ENCODE data around the gene DERA.
"Not testable (repeated sequence)": the region's sequence is repeated elsewhere in the genome, so short reads cannot be mapped to it uniquely, and the experiment has no call there.

DERA gene

DNA sequence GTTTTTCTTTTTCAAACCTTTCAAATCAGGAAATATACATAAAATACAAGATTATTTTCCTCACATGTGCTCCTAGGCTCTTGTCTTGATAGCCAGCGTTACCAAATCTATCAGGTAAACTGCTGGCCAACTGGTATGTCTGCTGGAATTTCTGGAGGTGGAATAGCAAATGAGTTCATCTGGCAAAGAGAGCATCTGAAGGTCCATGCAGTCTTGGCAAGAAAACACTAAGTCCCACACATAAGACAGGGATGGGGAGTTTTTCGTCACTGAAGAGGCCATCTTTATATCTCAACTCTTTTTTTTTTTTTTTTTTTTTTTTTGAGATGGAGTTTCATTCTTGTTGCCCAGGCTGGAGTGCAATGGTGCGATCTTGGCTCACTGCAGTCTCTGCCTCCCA is 60.1 kb downstream of the DERA start:
- DNase-seq, result no peak

DNA sequence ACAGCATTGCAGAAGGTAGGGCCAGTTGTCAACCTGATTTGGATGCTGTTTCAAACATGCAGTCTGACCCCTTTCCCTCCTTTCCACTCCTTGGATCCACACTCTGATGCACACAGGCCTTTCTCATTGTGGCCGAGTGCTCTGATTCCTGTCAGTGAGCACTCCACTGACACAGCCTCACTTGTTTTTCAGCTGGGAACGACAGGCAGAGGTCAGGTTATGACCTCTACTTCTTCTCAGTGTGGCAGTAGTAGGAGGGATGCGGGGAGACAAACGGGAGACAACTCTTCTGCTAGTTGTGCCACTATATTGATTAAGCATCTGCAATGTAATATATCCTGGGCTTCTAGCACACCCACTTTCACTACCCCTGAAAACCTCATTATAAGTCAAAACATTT is 61.8 kb downstream of the DERA start:
- DNase-seq, result no peak

DNA sequence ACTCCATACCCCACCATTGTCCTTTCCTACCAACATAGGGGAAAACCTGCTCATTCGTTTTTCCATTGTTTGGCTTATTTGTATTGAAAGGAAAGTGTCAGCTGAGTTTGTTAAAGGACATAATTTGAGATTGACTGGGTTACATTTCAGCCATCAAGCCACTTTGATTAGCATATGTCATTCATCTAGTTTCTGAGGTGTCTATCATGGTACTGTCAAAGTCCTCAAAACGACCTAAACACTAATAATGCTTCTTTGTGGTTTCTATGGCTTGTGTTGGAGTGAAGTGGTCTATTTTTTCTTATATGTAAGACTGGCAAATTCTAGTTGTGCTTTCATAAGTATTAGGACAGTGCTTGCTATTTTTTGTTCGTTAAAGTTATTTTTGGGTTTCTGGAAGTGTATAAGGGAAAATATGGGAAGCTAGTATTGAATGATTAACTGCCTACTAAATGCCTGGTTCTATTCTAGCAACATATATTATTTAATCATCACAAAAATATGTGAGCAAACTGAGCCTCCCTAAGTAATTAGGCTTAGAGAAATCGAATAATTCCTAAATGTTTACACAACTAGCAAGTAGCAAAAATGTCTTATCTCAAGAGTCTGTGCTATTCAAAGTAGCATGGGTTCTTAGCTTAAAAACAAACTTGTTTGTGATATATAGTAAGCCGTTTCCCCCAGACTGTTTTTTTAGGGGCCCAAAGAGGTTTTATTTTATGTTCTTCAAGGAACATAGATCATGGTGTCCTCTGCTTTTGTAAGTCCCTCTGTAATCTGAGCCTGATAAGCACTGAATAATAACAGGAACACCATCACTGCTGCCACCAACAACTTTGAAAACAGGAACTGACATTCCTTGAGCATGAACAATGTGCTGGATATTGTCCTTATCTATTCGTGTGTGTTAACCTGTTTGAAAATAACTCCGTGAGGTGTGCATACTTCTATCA is 67.1 kb downstream of the DERA start:
- DNase-seq, result no peak

DNA sequence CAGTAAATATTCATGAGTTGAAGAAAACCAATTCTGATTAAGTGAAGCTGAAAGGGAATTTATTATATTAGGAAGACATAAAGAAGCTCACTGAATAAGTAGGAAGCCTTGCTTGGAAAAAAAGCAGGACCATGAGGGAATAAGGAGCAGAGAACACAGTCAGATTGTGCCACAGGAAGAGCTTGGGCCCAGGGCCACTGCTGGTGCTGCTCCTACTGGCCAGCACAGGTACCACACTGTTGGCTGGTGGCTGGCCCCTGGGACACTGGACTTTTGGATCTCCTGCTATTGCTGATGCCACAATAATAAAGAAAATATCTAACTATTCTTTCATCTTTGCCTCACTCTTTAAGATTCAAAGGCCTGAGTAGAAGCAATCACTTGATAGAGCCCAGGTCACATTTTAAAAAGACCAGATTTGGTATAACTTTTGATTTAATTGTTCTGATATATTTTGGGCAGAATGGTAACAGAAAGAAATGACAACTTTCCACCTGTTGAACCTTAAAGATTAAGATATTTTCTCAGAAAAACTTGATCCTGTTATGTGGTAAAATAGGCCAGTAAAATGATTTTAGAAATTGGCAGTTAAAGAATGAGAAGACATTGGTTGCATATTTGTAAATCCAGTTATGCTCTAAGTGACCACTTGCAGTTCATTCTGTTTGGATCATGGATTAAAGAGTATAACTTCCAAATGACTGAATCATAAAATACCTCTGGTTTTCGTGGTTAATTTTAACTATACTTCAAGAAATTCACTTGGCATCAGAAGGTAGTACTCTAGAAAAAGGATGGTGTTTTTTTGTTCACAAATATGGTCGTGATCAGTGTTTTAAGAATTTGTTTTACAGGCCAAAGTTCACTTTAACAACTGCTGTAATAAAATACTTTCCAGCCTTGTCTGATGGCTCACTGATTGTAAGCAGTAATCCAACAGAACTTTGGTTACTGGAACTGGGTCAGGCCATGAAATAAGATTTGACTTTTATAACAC is 68.3 kb downstream of the DERA start:
- no peak for DNase-seq

DNA sequence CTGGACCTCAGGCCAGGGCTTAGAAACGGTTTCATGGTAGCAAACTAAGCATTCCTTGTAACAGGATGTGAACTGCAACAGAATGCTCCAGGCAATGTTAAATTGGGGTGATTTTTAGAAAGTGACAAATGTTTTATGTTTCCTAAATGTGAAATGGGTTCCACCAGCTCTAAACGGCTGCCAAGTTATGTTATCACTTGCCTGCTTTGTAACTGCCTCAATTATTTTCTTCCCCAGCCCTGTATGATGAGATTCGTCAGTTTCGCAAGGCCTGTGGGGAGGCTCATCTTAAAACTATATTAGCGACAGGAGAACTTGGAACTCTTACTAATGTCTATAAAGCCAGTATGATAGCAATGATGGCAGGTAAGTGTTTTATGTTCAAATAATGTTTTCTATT is 70.9 kb downstream of the DERA start:
- no peak for DNase-seq

DNA sequence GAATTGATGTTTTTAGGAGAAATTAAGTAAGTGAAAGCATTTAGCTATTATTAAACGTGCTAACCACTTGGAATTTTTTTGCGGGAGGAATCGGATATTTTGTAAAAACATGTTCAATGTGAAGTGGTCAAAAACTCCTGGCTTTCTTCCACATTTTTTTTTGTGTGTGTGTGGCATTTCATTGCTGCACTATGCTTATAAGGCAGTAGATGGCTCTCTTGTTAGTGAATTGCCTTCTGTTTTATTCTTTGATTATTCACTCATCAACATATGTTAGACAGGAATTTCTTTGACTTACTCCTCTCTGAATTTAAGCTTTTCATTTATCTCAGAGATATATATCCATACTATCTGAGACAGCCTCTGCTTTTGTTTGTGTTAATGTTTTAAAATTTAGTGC is 71.3 kb downstream of the DERA start:
- DNase-seq, result no peak

DNA sequence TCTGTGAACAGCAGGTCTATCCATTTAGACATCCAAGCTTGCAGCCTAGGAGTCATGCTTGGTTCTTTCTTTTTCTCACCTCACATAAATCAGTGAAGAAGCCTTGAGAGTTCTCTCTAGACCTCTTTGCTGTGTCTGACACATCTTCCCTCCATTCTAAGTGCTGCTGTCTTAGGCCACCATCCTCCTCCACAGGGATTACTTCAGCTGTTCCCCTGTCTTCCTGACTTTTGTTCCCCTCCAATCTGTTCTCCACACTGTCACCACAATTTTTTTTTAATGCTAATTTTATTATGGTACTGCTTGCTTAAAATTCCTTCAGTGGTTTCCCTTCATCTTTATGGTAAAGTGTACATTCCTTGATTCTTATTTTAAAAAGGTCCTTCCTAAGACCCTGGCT is 71.8 kb downstream of the DERA start:
- DNase-seq, result no peak

DNA sequence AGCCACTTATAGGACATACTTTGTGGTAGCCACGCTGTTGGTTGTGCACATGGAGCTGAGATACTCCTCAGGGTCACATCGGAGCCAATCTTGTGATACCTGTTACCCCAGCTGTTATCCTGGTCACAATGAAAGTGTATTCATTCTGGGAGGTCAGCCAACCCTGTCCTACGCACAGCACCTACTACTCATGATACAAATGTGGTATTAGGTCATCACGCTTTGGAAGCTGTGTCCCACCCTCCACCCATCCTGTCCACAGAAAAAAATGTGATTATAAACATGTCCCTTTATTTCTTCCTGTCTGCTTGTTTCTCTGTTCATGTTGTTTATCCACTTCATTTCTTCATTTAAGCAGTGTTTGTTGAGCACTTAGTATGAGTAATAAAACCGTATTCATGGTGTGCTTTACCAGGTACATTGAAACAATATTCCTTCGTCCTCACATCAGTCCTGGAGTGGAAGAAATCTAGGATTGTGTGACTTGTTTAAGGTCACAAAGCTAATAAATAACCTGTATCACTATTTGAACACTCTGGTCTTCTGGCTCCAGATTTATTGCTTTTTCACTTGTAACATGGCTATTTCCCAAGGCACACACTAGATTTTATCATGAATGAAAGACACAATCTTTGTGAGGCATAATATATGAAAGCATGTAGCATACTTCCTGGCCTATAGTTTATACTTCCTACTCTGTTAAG is 73.1 kb downstream of the DERA start:
- no peak for DNase-seq

DNA sequence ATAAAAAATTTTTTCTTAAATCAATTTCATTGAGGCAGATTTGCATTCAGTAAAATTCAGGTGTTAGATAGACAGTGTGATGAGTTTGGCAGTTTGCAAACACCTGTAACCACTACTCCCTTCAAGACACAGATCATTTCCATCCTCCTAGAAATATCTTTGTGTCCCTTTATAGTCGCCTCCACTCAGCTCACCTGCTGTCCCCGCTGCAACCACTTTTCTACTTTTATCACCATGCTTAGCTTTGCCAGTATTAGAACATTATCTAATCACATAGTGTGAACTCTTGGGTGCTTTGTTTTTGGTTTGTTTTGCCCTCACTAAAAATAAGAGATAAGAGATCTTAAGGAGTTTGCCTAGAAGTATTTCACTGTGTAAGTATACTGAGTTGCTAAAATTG is 73.8 kb downstream of the DERA start:
- DNase-seq, result no peak

DNA sequence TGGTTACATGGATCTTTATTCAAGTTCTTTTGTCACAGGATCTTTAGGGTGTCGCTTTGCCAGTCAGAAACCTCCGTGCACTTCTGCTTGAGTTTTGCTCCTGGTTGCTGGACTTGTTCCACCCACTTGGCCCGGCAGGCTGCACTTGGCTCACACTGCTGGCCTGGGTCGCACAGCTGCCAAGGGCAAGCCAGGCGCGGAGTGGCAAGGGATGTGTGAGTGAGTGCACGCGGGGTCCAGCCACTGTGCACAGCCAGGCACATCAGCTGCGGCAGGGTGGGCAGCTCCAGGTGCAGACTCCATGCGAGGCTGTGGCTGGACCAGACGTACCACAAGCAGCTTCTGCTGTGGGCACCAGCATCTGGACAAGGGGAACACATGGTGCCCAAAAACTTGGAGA is 76.6 kb downstream of the DERA start:
- no peak for DNase-seq

DNA sequence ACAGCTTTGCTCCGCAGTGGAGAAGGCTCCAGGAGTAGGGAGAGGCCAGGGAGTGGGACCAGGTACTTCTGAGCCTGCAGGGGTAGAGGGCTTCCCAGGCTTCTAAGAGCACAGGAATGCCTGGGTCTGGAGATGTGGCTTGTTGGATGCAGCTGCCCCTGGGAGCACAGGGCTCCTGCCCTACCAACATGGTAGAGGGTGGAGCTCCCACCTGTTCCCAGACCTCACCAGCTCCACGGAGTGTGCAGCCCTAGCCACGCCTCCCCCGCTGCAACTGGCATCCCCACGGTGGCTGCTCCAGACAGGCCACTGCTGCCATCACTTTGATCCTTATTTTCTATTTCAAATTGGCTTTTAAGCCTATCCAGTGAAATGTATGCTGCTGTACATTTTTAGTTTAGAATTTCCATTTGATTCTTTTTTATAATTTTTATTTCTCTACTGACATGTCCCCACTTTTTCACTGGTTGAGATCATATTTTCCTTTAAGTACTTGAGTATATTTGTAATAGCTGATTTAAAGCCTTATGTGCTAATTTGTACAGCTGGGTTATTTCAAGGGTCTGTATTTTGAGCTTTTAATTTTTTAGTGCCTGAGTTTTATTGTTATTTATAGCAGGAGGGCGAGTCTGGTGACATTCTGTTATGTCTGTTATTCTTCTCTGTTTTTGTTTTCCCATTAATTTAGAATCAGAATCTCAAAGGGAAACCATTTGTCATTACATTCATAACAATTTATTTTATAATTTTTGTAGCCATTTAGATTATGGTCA is 78.0 kb downstream of the DERA start:
- DNase-seq, result no peak

DNA sequence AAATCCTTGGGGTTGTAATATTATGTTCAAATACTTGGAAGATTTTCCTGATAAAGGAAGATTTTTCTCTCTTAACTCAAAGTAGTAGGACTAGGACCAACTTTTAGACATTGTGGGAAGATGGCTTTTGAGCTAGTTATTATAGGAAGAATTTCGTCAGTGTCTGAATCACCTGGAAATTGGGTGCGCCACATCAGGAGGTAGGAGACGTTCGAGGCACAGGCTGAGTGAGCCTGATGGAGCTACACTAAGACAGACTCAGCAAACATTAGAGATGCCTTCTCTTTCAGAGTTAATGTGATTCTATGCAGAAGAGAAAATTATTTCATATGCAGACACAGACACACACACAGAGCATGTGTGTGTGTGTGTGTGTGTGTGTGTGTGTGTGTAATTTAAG is 84.7 kb downstream of the DERA start:
- DNase-seq, result no peak

DNA sequence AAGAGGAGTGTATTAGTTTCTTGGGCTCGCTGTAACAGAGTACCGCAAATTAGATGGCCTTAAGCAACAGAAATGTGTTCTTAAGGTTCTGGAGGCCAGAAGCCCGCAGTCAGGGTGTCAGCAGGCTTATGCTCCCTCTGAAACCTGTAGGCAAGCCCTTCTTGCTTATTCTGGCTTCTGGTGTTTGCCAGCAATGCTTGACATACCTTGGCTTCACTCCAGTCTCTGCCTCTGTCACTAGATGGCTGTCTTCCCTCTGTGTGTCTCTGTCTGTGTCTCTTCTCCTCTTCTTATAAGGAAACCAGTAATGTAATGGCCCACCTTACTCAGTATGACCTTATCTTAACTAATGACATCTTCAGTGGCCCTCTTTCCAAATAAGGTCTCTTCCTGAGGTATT is 85.1 kb downstream of the DERA start:
- no peak for DNase-seq

DNA sequence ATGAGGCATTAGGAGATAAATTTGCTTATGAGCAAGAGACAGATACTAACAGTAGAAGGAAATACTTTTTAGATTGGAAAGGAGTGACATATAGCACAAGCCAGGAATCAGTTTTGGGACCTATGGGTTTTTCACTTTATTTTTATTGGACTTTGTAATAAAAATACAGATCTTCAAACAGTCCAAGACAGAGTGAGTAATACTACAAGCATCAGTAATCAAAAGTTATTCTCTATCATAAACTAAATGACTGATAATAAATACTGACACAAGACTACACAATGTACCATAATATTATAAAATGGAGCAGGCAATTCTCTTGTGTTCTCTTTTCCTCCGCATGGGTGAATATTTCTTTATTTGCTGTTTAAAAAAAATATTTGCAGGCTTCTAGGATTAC is 85.8 kb downstream of the DERA start:
- no peak for DNase-seq

DNA sequence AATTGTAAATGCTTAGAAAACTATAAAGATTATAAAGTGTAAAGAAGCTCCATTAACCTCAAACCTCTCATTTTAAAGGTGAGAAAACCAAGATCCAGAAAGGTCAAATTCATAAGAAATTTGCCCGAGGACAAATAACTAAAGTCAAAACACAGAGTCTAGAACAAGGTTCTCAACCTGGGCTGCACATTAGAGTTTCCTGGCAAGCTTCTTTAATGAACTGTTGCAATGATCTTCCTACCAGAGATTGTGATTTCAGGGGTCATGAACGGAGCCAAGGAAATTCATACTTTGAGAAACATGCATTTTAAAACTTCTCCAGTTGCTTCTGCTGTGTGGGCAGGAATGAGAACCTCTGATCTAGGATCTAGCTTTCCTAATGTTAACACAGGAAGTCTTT is 86.8 kb downstream of the DERA start:
- no peak for DNase-seq

DNA sequence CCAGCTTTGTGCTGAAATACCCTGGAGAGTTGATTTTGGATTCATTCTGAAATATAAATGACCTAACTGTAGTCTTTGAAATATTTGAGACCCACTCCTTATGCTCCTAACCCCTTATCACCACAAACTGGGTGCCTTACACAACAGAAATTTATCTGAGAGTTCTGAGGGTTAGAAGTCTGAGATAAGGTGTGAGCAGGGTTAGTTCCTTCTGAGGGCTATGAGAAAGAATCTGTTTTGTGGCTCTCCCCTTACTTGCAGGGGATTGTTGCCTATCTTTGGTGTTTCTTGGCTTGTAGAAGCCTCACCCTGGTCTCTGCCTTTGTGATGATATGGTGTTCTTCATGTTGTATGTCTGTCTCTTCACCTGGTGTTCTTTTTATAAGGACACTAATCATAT is 91.7 kb downstream of the DERA start:
- DNase-seq, result no peak

DNA sequence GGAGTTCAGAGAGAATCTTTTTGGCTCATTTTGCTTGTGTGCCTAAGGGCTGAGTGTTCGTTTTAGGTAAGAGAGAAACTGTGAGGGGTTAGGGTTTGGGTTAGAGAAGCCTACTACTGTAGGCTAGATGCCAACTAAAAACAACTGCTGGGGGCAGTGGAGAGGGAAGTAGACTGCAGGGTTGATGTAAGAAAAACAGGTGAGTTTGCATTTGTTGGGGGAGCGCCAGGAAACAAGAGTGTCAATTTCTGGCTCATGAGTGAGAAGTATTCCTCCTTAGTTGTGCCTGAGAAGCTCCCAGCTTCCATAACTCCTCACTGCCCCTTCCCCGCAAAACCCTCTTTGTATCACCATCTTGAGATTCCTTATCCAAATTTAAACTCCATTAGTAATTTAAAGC is 92.3 kb downstream of the DERA start:
- DNase-seq, result no peak

DNA sequence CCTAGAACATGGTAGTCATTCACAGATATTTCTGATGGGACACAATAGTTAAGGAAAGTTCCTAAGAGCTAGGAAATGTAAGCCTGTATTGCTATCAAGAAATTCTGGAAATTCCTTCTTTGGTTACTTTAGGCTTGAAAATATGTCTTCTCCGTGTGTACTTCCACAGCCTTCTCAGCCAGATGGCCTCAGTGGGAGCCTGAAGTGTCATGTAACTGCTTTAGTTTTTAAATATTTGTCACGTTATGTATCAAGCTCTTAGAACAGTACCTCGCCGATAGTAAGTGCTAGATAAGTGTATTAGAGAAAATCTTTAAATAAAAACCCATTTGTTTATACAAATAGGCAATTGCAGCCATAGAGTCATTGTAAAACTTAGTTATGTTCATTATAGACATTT is 95.6 kb downstream of the DERA start:
- no peak for DNase-seq

DNA sequence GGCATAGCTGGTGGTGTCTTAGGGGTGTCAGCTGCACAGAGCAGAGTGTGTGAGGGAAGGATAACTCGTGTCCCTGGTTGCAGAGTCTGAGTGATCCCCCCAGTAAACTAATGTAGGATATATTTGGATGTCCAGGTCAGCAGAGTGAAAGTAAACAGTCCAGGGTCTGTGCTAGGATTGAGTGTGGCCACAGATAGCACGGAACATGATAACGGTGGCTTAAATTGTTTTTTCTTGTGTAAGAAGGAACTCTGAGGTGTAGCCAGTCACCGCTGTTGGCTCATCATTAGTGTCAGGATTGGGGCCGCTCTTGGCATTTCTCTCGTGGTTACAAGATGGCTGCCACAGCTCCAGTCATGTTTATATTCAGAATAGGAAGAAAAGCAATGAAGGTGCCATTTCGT is 97.3 kb downstream of the DERA start:
- no peak for DNase-seq

DNA sequence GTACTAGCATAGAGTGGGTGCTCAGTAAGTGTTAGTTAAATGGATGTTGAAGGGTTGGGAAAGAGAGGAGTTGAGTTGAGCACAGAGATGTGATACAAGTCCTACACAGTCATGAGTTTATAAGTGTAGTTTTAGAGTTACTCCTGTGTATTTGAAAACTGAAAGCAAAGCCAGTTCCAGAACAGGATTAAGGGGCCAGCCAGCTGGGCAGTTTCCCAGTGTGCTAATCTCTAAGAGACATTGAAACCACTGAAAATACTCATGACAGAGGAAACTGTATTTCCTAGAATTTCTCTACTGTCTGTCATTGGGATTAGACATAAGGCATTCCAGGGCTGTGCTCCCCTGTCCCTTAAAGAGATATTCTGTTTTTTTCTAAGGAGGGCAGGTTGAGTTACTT is 101.0 kb downstream of the DERA start:
- no peak for DNase-seq

DNA sequence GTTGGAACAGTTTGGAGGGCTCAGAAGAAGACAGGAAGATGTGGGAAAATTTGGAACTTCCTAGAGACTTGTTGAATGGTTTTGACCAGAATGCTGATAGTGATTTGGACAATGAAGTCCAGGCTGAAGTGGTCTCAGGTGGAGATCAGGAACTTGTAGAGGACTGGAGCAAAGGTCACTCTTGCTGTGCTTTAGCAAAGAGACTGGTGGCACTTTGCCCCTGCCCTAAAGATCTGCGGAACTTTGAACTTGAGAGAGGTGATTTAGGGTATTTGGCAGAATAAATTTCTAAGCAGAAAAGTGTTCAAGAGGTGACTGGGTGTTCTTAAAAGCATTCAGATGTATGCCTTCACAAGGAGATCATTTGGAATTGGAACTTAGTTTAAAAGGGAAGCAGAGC is 102.6 kb downstream of the DERA start:
- not testable (repeated sequence) for DNase-seq

DNA sequence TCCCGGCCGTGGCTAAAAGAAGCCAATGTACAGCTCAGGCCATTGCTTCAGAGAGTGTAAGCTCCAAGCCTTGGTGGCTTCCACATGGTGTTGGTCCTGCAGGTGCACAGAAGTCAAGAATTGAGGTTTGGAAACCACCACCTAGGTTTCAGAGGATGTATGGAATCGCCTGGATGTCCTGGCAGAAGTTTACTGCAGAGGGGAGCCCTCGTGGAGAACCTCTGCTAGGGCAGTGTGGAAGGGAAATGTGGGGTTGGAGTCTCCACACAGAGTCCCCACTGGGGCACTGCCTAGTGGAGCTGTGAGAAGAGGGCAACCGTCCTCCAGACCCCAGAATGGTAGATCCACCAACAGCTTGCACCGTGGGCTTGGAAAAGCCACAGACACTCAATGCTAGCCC is 103.3 kb downstream of the DERA start:
- DNase-seq, result not testable (repeated sequence)
